Gastroesophageal sphincter (tissue), 3 donors: ENCODE measurements around the gene TCP10L.

Experiments used
- EP300 ChIP-seq: sonication (generic); formaldehyde crosslinking; IDR thresholded peaks from one replicate; pipeline ENCODE4 v1.6.1; 2017; ENCODE audit warnings: antibody characterized with exemption, mild to moderate bottlenecking
- POLR2A ChIP-seq, 2 donors: fragments of 450-650 bp; IDR thresholded peaks; one replicate each; pipeline ENCODE4 v1.6.1; 2017; ENCODE audit warnings: antibody characterized with exemption in 2 of 2, mild to moderate bottlenecking in 2 of 2, moderate library complexity in 1 of 2
- TF ChIP-seq, protein P1 (sequence below), 4 experiments: fragments of 200-600 bp in 2 of 4; fragments of 450-650 bp in 2 of 4; sonication (generic) in 1 of 4; IDR thresholded peaks; one replicate each; pipeline ENCODE4 v1.5.1; 2017 to 2019; ENCODE audit warnings: antibody characterized with exemption in 4 of 4, mild to moderate bottlenecking in 2 of 4, moderate library complexity in 2 of 4

DNA sequence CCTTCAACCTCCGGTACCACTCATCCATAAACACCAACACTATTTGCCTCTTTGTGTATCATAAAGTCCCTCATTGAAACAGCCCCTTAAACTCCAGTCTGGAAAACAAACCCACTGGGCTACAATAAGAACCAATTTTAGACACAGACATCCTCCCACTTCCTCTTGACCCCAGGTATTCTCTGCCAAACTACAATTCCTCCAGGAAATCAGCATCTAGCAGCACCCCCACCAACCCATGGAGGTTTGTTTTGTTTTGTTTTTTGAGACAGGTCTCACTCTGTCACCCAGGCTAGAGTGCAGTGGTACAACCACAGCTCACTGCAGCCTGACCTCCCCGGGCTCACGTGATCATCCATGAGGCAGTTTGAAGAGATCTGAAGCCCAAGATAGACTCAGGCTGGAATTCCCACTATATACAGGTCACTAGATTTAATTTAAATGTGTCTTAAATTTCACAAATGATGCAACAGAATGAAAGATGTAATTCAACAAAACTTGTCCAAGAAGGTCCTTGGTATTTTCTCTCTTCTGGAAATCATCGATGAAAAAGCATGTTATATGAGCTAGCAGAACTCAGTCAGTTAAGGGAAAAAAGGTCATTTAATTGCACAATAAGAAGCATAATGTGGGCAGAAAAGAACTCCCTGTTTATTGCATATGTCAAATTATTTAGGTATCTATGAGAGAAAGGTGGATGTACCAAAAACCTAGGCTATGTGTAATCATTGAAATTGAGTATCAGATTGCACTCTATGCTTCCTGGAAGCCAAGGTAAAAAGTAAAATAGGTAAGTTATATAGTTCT lies 30.3 kb downstream of the TCP10L start:
- TF ChIP-seq, protein P1, sequence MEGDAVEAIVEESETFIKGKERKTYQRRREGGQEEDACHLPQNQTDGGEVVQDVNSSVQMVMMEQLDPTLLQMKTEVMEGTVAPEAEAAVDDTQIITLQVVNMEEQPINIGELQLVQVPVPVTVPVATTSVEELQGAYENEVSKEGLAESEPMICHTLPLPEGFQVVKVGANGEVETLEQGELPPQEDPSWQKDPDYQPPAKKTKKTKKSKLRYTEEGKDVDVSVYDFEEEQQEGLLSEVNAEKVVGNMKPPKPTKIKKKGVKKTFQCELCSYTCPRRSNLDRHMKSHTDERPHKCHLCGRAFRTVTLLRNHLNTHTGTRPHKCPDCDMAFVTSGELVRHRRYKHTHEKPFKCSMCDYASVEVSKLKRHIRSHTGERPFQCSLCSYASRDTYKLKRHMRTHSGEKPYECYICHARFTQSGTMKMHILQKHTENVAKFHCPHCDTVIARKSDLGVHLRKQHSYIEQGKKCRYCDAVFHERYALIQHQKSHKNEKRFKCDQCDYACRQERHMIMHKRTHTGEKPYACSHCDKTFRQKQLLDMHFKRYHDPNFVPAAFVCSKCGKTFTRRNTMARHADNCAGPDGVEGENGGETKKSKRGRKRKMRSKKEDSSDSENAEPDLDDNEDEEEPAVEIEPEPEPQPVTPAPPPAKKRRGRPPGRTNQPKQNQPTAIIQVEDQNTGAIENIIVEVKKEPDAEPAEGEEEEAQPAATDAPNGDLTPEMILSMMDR (IDR thresholded peaks at IDR 0.05) = no peak
- no peak for TF ChIP-seq EP300
- no peak for TF ChIP-seq POLR2A (IDR thresholded peaks at IDR 0.05)
